Cerebellar cortex (tissue), 1 donor: ENCODE measurements around the gene CCDC186.

Experiments used
- DNase-seq: peaks from one replicate; pipeline ENCODE4 v3.0.0-alpha.2; 2015; ENCODE audit warnings: low spot score

CCDC186 gene

DNA sequence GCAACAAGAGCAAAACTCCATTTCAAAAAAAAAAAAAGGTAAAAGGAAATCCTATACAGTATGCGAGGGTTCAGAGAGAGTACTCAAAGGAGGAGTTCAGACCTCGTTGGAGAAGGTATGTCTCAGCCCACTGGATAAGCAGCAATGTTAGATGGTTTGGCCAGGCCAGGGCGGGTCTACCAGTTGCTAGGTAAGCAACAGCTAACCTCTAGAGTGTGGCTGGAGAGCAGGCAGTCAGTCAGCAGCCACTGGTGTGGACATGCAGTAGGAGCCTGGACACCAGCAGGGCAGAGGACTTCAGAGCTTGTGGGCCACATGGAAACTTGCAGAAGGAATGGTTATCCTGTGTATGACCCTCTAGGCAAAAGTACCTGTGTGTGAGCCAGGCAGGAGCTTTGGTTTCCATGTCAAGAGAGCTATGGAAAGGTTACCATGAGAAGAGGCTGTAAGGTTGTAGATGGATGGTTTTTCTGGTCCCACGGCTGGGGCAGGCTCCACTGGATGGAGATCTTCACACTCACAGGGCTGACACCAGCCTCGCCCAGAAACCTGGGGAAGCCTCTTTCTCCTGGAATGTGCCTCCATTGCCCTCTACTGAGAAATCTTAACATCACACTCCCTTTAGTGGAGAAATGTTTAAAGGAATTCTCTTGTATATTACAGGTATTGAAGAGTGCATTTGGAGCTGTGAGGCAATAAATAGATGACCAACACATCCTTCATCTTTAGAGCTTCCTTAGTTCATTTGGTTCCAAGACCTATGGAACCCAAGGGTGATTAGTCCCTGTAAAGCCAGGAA lies 63.6 kb downstream of the CCDC186 start:
- no peak for DNase-seq

DNA sequence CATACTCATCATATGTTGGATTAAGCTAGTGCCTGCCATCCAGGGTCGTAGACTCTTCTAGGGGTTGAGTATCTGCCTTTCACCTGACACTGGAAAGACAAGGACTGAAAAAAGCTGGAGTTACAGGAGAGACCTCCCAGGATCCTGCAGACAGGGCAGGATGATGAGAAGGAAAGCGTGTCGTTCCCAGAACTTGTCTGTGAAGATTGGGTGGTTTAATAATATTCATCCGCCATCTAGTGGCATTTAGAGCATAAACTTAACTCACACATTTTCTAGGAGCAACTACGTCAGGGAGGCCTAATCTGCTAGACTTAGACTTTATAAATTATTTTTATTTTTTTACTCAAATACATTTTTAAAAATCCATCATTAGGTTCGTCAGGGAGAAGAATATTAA lies 70.7 kb downstream of the CCDC186 start:
- peak; percentile 73 for DNase-seq

DNA sequence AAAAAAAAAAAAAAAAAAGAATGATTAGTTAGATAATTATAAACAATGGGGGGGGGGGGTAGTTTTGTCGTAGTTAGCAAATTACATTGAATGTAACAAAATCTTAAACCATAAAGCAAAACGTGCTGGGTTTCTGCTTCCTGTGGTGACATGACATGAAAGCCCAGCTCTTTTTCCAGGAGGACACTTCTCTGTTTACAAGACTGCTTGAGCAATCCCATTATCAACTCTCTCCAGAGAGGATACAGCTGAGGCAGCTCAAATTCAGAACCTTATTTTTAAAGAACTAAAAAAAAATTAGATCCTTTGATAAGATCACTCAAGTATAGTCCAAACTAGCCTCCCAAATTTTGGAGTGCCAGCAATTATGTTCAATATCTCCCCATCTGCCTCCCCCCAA lies 71.7 kb downstream of the CCDC186 start:
- DNase-seq, result no peak

DNA sequence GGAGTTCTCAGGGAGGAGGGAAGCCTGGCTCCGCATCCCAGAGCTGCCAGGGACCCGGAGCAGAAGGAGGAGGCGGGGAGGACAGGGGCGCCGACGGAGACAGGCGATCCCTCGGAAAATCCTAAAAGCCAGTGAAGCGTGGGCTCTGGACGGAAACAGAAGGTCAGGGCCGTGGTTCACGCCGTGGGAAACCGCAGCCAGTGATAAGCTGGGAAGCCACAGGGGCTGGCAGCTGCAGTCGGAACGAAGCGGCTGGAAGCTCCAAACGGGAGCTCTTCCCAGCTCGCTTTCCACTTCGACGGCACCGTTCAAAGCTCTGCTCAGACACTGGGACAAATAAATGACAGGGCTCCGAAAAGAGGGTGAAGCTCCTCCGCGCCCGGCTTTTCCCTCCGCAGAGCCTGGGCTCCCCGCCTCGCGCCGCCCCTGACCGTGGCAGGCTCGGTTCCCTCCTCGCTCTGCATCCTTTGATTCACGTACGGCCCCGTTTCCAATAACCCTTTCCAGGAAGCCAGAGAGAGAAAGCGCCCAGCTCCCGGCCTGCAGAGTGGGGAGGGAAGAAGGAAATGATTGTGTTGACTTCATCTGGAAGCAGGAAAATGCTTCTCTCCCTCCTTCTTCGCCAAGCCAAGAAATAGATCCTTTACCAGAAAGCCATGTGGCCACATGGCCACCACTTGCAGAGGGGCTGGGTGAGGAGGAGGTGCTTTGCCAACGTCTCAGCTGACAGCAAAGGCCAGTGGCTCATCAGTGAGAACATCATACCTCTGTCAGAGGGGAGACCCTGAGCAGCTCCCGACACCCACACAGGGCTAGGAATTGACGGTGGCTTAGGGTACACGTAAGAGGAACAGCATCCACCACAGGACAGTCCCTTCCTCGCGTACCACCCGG lies 72.9 kb downstream of the CCDC186 start:
- no peak for DNase-seq

DNA sequence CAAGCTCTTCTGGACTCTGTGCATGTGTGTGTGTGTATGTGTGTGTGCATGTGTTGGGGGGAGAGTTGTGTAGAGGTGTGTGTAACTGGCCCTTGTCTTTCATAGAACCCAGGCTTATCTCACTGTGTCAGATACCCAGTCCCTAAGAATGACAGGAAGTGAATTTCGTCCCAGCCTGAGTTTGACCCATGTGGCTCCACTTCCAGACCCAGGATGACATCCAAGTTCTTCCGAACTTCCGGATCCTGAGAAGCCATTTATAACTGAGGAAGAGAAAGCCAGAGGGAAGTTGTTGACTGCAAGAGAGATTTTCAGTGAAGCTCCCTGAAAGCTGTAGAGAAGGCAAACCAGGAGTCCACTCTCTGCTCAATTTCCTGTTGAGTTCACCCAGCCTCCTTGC lies 77.1 kb downstream of the CCDC186 start:
- DNase-seq, result no peak

DNA sequence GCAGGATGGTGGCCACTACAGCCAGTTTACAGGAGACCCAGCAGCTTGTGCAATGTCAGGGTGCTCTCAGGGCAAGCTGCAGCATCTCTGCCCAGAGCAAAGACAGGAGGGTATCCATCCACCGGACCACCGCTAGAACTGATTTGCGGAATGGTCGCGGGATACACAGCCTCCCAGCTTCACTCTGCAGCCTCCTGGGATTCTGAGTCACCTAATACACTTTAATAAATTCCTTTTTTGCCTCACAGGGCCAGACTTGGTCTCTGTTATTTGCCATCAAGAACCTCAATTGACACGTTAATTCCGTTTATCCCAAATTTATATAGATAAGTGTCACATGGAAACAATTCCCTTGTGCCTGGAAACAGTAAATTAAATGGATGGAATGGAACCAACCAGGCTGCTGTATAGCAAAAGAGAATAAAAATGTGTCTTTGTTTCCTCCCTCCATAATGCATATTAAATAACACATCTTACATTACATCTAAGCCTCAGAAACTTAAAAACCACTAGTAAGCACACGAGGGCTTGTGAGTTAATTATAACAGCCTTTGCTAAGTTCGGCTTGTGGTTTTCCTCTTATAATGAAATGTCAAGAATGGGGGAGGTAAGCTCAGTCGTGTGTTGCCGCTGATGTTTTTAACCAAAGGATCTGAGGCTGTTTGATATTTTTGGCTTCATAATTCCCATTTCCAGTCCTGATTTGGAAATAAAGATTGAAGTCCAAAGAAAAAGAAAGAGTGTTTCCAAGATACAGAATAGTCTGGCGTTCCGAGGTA lies 78.3 kb downstream of the CCDC186 start:
- no peak for DNase-seq

DNA sequence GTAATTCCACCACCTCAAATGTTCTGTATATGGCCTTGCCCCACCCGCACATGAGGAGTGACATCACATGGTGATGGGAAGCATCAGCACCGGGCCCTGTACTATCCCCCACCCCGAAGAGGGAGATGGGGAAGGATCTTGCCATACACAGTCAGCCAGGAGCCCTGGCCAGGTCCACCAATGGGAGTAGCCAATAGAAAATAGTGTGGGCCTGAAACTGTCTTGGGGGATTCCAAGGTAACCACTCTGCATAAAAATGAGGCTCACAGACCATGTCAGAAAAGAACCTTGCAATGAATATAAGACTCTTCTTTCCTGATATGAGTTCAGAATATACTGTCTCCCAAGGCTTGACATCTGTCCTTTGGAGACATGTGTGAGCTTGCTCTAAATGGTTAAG lies 79.2 kb downstream of the CCDC186 start:
- DNase-seq, result no peak

DNA sequence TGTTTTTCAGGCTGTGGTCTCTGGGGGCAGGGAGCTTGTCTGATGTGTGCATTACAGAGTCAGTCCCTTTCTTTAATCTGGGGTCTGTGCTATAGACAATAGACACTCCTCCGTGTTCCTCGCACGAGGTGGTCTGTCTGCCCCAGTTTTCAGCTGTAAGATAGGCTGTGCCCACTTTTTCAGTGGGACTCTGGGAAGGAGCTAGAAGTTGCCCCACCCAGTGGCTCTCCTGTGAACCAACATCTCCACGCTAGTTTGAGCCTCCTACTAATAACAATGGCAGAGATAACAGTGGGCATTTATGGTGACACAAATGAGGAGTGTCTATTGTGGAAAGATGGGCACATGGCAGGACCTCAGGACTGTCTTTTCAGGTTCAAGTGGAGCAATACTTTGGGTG lies 86.3 kb downstream of the CCDC186 start:
- no peak for DNase-seq

DNA sequence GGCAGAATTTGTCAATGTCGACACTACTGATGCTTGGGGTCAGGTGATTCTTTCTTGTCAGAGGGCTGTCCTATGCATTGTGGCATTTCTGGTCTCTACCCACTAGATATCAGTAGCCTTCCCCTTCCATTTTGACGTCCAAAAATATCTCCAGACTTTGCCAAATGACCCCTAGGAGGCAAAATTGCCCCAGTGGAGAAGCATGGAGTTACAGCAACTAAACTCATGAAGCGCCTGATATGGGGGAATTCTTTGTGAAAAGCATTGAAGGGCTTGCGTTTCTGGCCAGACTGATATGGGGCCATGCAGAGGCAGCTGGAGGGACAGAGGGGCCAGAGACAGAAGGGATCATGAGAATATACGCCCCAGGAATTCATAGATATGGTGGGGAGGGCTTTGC lies 86.7 kb downstream of the CCDC186 start:
- DNase-seq, result no peak

DNA sequence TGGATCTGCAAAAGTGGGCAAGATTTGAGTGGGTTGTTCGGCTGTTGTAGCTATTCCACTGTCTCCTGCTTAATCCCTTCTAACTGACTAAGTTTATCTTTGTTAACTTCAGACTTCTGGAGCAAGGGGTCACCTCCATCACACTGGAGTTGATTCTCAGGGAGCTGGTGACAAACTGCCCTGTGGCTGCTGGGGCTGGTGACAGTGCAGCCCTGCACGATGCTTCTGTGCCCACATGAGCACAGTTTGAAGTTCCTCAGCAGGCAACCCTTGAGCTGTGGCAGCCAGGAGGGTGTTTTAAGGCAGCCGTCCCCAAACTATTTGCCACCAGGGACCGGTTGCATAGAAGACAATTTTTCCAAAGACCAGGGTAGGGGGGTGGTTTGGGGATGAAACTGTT lies 89.8 kb downstream of the CCDC186 start:
- no peak for DNase-seq

DNA sequence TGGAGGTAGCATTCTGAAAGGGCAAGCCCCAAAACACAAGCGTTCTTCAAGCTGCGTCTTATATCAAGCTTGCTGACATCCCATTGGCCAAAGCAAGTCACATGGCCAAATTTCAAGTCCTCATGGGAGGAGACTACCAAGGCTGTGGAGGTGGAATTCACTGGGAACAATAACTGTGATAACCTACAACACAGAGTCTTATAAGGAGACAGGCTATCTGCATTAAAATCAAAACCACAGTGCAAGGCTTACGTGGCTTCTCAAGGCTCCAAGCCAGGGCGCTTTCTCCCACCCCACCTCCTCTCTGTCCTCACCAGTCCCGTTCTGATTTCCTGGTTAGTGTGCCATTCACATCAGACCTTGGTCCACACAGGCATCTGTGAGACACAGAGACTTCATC lies 91.0 kb downstream of the CCDC186 start:
- no peak for DNase-seq

DNA sequence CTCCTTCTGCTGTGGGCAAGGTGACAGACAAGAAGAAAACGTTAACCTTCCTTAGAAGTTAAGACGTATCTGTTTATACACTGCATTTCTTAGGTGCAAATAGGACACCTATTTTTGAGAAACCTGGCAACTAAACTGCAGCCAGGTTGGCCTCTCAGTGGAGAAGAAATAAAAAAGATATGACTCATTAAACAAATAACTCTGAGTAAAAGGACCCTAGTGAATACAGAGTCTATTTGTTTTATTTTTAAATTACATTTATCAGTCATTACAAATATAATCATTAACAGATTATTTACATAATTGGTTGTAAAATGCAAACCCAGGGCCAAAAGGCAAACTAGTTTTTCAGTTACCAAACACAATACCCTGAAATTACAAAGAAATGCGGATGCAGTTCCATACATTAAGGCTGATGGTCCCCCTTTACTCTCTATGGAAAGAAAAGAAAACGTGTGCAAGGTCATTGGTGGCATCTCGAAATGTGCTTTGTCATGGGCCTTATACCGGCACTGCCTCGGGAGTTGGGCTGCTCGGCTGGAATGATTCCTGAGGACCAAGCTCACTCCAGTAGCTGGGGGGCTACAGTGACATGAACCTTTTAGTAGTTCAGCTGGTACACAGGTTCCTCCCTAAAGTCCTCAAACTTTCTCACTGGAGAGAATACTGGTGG lies 92.0 kb downstream of the CCDC186 start:
- DNase-seq, result no peak

DNA sequence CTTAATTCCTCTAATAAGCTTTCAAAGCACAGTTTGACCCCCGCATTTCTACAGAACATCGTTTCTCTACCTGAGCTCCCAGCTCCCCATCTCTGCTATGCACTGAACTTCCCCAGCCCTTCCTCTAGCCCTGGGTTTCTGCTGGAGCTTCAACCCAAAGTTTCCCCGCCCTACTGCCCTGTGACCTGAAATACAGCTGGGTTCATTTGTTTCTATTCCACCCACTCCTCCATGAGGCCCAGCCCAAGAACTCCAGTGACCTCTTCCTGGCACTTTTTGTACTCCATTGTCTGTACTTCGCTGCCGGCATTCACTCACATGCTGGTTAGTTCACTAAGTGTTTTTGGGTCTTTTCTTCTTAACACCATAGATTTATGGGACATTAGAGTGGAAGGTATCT lies 94.6 kb downstream of the CCDC186 start:
- DNase-seq, result no peak

DNA sequence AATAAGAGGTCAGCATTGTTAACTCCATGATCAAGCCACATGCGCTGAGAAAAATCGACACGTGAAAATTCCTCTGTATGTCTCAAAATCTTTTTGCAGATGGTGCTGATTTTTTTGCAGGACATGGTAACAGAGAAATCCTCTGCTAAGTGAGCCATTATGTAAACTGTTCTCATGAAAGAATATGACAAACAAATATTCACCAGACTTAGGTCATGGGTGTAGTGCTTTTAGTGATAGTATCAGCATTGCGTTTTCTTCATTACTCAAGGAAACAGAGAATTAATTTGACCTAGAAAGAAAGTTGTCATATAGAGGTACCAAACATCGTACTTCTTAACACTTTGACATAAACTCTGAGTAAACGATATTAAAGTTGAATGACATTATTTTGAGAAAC lies 95.7 kb downstream of the CCDC186 start:
- no peak for DNase-seq

DNA sequence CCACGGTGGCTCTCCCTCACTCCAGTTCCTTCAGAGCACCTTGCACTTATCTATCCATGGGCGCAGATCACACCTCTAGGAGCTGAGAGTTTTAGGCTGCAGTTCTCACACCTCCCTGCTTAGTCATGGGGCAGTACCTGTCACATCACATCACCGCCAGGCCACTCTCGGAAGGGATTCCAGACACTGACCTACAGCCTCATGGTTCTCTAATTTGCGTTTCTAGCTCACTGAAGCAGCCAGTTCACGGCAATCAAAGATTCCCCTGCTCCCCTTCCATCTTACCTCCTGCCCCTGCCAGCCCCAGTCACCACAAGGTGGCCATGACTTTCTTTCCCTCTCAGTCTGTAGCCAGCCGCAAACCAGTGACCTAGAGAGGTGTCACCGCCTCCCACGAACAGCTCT lies 96.2 kb downstream of the CCDC186 start:
- DNase-seq, result no peak

DNA sequence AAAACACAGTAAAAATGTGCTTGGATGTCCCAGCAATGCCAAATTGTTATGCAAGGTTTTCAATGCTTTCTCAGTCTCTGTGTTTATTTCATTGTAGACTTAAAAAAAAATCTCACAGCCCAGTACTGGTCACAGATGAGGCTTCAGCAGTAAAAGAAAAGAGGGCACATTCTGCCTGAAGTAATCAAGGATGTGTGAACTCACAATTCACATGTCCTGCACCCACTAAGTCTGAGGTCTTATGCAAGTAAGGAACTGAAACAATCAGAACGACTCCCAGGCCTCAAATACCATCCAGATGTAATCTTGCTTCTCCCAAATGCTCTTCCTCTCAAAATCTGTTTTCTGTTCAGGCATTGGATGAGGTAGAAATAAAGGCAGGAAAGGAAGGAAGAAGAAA lies 96.7 kb downstream of the CCDC186 start:
- no peak for DNase-seq

DNA sequence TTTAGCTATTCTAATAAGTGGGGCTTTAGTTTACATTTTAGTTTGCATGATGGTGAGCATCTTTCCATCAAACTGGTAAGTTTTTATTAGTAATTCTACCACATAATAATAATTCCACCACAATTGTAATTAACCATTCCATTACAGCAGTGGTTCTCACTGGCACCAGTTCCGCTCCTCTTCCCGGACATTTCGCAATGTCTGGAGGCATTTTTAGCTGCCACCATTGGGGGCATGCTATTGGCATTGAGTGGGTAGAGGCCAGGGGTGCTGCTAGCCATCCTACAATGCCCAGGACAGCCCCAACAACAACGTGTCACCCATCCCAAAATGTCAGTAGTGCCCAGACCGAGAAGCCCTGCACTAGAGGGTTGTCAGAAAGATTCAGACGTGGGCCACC lies 98.9 kb downstream of the CCDC186 start:
- no peak for DNase-seq

DNA sequence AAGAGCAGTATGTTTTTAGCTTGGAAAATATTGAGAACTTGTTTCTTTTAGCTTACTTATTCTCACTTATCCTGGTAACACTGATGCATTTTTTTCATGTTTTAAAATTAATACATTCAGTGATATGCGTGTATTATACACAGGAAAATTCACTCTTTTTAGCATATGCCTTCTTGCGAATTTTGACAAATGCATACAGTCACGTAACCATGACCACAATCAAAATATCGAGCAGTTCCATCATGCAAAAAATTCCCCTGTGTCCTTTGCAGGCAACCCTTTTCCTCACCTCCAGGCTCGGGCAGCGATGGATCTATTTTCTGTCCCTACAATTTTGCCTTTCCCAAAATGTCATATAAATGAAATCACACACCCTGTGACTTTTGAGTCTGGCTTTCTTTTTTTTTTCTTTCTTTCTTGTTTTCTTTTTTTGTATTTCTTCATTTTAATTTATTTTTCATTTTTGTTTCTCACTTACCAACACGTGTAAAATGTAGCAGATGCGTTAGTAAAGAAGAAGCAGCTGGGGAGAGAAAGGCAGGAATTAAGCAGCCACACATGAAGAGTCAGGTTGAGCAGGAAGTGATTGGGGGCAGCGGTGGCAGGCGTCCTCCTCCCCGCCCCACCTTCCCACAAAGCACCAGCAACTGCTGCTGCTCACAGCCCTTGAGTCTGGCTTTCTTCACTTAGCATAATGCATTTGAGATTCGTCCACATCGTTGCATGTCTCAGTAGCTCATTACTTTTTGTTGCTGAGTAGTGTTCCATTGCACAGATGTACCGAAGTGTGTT lies 100.4 kb downstream of the CCDC186 start:
- DNase-seq, result no peak

DNA sequence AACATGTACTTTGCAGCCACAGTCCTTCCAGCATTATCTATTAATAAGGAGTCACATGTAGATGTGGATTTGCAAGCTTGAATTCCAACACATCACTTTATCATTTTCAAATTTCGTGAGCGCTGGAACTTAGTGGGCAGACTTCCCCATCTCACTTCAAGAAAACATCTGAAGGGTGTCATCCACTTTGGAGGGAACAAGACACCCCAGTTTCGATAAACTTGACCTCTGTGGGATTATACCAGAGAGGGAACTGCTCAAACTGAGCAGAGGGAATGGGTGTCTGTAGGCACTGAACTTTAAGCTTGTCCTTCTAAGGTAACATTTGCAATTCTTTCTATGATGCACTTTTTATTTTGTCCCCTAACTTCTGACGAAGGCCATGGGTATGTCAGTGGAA lies 102.8 kb downstream of the CCDC186 start:
- DNase-seq, result no peak
